ENCODE results near the gene PTPRN2.

Gene PTPRN2

DNA sequence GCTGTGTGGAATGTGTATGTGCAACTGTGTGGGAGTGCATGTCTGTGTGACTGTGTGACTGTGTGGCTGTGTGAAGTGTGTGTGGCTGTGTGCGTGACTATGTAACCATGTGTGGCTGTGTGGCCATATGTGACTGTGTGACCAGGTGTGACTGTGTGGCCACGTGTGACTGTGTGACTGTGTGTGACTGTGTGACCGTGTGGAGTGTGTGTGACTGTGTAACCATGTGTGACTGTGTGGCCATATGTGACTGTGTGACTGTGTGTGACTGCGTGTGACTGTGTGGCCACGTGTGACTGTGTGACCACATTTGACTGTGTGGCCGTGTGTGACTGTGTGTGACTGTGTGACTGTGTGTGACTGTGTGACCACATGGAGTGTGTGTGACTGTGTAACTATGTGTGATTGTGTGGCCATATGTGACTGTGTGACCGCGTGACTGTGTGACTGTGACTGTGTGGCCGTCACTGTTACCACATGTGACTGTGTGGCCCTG, 747.9 kb downstream of the PTPRN2 start:
- DNase-seq, result no peak

DNA sequence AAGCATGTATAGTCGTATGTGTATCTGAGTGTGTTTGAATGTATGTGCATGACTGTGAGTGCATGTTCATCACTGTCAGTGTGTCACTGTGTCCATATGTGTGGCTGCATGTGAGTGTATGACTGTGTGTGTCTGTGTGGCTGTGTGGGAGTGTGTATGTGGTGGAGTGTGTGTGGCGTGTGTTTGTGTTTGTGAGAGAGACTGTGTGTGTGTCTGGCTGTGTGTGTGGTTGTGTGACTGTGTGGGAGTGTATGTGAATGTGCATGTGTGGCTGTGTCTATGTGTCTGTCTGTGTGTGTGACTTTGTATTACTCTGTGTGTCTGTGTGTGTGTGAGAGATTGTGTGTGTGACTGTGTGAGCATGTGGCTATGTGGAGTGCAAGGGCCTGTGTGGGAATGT, 748.4 kb downstream of the PTPRN2 start:
- DNase-seq, result no peak

DNA sequence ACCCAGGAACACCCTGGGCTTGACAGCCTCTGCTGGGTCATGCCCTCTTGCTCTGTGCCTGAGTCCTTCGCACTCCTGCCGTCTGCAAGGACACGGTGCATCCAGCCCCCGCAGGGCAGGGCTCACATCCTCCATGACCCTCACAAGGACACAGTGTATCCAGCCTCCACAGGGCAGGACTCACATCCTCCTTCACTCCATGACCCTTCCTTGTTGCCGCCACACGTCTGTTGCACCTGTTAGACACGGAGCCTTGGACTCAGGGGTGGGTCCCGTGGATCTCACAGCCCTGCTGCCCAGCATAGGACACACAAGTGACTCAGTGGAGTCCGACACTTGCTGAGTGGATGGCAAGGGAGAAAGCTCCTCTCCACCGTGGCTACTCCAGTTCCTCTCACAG, 750.1 kb downstream of the PTPRN2 start:
- DNase-seq, result no peak

DNA sequence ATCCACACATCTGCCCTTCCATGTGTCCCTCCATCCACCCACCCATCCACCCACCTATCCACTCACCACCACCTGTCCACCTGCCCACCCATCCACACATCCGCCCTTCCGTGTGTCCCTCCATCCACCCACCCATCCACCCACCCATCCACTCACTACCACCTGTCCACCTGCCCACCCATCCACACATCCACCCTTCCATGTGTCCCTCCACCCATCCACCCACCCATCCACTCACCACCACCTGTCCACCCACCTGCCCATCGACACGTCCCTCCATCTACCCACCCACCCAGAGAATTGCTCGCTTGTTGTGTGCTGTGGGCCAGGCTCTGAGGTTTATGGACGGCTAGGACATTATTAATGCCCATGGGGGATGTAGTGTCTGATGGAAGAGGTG, 750.6 kb downstream of the PTPRN2 start:
- no peak for DNase-seq

DNA sequence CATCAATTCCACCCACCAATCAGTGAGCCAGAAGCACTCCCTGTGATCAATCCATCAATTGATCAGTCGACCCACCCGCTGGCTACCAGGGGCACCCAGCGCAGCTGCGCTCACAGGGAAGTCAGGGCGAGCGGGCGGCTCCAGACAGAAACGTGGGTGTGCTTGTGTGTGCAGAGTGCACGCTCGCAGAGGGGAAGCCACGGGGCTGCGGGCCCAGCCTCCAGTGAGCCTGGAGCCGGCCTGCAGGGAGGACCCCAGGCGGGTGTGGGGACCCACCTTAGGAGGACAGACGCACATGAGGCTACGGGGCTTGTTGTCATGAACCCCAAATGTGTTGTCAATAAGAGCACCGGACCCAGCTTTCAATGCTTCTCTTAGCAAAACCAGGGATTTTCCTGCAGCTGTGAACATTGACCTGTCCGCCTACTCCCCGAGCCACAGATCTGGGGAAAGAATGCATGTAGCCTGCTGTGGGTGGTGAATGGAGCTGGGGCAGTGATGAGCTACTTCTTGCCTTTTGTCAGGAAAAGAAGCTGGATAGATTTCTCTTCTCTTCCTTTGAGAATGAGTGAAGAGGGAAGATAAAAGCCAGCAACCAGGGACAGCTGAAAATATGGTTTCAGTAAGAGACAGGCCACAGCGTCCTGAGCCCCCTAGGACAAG, 753.0 kb downstream of the PTPRN2 start:
- DNase-seq, result no peak

DNA sequence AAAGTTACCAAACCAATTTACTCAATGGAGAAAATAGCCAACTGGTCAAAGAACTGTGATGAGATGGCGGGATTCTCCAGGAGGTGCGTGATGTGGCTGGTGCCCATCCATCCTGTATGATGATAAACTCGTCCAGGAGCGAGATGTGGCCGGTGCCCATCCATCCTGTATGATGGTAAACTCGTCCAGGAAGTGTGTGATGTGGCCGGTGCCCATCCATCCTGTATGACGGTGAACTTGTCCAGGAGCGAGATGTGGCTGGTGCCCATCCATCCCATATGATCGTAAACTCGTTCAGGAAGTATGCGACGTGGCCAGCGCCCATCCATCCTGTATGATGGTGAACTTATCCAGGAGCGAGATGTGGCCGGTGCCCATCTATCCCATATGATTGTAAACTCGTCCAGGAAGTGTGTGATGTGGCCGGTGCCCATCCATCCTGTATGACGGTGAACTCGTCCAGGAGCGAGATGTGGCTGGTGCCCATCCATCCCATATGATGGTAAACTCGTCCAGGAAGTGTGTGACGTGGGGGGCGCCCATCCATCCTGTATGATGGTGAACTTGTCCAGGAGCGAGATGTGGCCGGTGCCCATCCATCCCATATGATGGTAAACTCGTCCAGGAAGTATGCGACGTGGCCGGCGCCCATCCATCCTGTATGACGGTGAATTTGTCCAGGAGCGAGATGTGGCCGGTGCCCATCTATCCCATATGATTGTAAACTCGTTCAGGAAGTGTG, 754.6 kb downstream of the PTPRN2 start:
- no peak for DNase-seq

DNA sequence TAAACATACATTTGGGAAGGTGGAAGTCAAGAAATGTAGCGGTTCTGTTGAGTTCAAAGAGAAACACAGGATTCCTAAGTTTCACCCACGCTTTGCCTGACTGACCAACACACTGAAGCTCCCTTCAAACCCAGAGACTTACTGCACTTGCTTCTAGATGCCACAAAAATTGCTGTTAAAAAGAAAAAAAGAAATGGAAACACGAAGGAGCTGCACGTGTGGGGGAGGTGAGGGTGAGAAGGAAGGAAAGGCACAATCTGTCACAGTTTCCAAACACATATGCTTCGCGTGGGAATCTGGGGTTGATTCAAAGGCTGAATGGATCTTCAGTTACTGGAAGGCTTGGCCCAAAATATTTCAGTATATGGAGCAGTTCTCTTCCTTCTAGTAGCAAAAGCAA, 755.2 kb downstream of the PTPRN2 start:
- no peak for DNase-seq

DNA sequence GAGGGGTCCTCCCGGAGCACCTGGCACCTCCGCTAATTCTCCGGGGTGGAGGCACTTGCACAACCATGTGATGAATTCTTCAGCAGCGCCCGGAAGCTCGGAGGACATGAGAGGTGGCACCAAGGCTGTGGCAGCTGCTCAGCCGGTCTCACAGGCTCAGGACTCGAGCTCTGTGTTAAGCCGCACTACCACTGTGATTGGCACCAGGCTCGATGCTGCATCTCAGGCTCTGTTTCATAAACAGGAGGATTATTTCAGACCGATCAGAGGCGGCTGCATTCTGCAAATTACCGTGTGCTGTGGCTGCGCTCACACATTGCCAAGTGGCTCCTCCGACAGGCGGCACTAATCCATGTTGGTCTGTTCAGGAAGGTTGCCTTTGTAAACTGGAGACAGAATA, 755.6 kb downstream of the PTPRN2 start:
- DNase-seq, result no peak

DNA sequence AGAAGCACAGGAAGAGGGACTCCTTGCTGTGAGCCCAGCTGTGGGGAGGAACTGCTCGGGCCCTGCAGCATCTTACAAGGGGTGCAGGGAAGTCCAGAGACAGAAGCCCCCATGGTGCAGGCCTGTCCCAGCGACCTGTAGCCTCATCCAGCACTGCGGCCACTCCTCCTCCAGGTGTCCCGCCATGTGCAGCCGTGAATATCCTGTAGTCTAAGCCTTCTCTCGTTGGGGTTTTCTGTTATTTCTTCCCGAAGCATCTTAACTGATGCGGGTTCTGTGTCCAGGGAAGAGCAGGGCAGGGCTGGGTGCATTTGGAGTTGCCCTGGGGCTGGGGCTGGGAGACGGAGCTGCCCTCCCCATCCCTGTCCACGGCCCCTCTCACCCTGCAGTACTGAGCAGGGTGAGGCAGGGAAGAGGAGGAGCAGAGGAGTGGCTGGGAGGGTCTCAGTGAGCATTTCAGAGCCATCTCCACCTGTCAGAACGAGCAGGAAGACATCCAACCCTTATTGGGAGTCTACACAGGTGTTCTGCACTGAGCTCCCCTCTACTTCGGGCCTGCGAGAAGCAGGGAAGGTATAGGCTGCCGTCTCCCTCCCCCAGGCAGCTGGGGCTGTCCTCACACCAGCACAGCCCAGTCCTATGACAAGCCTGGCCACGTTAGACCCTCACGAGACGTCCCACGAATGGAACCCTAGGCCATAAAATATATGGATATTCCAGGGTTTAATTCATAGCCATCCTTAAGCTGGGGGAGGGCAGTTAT, 756.3 kb downstream of the PTPRN2 start:
- no peak for DNase-seq

DNA sequence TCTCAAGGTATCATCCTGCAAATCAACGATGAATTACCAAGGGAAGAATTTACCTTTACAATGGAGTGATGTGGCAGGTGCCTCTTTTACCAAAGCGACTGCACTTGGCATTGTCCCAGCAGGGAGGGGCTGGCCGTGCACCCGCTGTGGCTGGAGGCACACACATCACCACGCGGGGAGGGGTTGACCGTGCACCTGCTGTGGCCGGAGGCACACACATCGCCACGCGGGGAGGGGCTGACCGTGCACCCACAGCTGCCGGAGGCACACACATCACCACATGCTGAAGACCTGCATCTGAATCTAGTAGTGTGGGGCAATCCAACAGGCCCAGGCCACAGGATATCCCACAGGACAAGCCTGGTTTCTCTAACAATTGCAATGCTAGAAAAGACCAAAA, 757.3 kb downstream of the PTPRN2 start:
- DNase-seq, result no peak

DNA sequence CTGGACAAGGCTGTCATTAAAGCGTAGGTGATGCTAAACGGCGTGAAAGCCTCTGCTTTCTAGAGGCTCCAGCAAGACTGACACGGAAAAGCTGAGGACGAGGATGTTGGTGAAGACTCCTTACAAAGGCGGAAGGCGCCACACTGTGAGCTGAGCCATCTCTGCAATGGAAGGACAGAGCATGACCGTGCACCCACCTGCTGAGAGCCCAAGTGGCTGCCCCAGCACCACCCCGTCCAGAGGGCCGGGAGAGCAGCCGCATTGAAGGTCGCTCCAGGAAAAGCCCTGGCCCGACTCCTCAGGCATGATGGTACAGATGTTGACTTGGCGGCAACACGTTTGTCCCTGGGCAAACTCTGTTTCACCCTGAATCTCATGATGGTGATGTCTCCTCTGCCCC, 758.1 kb downstream of the PTPRN2 start:
- DNase-seq, result no peak

DNA sequence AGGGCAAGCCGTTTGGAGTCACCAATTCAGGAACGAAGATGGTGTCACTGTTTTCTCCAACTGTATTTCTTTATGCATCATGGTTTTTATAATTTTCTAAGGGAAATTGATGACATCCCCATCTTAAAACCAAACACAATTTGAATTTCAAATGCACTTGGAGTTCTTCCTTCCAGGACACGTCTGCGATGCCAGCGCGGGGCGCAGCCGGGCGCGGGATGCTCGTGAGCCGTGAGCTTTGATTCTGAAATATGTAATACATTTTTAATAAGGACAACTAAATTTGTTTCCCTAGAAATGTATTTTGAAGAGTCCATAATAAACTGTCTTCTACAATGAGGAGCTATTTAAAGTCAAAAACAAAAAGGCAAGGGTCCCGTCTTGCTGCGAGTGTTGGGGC, 758.7 kb downstream of the PTPRN2 start:
- no peak for DNase-seq

DNA sequence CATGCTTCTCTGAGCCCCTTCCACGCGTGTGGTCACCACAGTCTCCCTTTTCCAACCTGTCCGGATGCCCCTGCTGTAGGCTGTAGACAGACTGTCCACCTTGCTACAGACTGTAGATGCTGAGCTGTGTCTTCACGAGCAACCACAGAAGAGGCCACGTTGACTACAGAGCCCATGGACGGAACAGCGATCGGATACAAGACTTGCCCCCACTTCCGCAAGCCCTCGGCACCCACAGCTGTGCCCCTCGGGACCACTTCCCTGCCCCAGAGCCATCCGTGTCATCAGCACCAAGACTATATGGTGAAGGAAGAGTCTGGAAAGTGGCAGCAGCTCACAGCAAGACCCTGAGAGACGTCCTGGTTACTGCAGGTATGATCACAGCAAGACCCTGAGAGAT, 759.4 kb downstream of the PTPRN2 start:
- DNase-seq, result no peak

DNA sequence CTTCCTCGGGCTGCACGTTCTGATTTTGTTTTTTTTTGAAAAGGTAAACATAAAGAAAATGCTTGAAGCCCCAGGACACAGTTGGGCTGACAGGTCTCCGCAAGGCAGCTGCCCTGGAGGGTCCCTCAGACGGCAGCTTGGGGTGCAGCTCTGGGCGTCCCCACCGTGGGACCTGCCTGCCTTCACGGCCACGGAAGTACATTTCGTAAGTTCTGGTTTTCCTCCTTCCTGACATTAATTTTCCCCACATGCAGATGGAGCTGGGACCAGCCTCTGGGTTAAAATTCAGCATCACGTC, 759.8 kb downstream of the PTPRN2 start:
- no peak for DNase-seq

DNA sequence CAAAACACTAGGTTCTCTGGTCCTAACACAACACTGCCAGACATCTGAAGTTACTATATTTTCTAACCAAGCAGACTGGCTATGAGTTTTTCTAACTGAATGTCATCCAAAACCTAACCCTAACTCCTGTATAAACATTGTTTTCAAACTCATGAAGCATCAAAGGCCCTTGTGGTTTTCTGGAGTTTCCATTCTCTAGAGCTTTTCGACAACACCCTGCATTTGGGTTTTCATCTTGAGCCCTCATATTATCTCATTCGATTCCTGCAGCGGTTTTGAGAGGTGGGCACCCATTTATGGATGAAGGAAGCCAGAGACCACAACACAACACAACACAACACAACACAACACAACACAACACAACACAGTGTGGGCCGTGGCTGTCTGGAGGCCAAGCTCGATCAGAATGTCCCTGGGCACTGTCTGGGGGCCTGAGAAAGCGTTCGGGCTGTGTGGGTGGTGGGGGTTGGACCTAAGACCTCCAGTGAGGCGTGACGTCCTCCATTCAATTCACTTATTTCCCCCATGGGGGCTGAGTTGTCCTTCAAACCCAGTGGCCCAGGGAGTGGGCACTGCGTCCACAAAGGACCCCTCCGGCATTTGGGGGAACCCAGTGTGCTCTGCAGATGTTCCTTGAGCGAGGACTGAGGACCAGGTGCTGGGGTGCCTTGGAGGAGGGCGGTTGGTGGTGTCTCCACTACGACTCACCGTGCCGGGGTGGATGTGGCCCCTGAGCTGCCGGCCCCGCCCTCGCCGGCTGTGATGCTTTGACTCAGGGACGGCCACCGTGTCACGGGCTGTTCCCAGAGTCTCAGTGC, 760.4 kb downstream of the PTPRN2 start:
- no peak for DNase-seq

DNA sequence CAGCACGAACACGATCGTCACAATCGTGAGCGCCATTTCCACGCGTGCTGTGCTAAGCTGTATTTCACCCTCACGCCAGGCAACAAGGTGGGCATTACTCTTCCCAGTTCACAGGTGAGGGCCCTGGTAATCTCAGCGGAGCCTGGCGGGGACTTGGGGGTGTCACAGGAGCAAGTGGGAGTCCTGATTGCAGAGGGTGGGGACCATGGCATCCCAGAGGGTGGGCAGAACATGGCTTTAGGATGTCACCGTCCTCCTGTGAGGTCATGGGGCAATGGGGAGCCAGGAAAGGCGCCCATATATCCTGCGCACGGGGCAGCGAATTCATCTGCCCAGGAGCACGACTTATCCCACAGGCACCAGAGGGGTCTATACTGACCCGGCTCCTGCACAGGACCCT, 761.1 kb downstream of the PTPRN2 start:
- no peak for DNase-seq

DNA sequence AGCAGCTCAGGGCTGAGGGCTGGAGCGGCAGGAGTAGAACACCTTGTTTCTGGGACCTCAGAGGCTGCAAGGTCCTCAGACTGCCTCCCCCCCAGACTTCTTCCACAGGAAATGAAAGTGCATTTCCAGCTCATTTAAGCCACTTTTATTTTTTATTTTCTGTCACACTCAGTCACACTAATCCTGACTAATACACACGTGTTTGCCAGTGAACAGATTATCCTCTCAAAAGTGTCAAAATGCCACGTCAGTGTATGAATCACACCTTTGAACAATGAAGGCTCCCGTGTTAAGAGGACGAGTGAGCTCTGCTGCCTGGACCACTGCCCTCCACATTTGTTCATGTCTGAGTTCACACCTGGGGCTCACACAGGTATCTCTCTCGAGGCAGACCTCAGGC, 762.3 kb downstream of the PTPRN2 start:
- DNase-seq, result no peak

DNA sequence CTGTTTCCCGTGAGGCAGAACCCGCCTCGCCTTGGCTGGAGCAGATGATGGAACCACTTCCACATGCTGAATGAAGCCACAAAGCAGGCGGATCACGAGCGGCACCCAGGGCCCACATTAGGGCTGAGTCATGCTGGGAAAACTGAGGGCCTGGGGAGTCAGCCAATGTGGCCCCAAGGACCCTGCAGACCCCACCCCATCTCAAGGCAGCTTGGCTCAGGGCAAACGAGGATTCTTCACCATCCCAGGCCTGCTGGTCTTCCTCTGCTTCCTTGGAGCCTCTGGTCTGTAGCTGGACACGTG, 762.9 kb downstream of the PTPRN2 start:
- no peak for DNase-seq

DNA sequence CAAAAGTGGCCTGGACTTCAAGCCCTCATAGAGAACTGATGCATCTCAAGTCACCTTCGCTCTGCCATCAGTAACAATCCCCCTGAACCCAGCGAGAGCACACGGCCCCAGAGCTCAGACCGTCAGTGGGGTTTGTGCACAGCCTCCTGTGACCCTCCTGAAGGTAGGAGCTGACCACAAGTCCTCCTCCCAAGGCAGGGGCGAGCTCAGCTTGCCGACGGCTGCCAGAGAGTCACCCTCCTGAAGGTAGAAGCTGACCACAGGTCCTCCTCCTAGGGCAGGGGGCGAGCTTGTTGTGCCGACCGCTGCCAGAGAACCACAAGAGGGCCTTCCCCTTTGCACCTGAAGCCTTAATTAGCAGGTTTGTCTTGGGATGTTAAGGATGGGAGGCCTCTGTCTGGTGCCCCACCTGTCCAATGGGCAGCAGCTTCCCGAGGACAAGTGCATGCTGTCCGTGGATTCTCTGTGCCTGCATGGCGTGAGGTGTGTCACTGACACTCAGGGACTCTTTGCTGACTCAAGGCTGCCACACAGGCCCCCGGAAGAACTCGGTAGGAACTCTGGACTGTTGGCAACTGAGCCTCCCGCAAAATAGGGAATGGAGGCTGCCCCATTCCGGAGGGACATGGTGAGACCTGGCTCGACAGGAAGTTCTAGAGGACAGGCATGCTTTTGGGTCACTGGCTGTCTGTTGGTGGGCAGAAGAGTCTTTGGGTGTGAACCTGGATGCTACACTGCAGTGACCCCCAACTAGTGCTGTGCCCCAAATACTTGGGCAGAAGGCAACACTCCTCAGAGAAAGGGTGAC, 763.4 kb downstream of the PTPRN2 start:
- DNase-seq, result no peak

DNA sequence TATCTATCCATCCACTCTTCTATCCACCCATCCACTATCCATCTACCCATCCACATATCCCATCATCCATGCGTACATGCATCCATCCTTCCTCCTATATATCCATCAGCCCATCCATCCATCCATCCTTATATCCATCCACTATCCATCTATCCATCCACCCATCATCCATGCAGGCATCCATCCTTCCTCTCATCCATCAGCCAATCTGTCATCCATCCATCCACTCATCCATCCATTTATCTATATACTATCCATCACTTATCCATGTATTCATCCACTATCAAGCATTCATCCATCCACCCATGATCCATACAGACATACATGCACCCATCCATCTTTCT, 765.0 kb downstream of the PTPRN2 start:
- DNase-seq, result no peak

DNA sequence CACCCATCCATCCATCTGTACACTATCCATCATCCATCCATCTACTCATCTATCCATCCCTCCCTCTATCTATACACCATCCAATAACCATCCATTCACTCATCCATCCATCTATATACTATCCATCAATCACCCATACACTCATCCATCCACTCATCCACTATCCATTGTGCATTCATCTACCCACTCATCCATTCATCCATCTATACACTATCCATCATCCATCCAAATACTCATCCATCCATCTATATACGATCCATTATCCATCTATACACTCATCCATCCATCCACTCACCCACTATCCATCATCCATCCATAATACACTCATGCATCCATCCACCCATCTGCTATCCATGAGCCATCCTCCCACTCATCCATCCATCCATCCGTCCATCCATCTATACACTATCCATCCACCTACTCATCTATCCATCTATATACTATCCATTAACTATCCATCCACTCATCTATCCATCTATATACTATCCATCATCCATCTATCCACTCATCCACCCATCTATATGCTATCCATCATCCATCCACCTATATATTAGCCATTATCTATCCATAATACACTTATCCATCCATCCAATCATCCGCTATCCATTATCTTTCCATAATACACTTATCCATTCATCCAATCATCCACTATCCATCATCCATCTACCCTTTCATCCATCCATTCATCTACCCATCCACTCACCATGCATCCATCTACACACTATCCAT, 765.5 kb downstream of the PTPRN2 start:
- DNase-seq, result no peak

DNA sequence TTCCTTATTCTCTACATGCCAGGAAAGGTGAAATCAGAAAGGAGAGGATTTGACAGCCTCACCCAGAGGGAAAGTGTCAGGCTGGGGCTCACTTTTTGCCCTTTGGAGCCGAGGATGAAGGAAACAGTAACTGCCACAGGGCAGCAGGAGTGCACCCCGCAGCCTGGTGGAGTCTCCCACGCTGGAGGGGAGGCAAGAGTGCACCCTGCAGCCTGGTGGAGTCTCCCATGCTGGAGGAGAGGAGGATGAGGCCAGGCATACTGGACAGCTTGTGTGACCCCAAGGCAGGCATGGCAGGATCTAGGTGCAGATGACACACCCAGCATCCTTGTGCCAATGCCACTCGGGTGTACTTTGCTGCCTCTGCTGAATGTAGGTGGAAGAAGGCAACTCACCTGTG, 766.8 kb downstream of the PTPRN2 start:
- DNase-seq, result no peak
